ACC112 (cell line): ENCODE results near the gene VTCN1.
"Not testable (repeated sequence)": the region's sequence is repeated elsewhere in the genome, so short reads cannot be mapped to it uniquely, and the experiment has no call there.

Source experiments
- H2AFZ ChIP-seq: fragments of 200-600 bp; sonication (generic); one replicate; pipeline ENCODE4 v1.6.0; 2017; ENCODE audit warnings: antibody characterized with exemption, low read length; ENCODE audit not compliant: unreplicated experiment
- H3K27ac ChIP-seq: fragments of 200-600 bp; sonication (generic); 2 replicates; pipeline ENCODE4 v1.5.1; 2014; ENCODE audit warnings: low read depth, mild to moderate bottlenecking, antibody characterized with exemption, low read length, moderate library complexity
- H3K27me3 ChIP-seq: fragments of 200-600 bp; sonication (generic); 2 replicates; pipeline ENCODE4 v1.6.1; 2014; ENCODE audit warnings: mild to moderate bottlenecking, antibody characterized with exemption, low read length, moderate library complexity, mixed read lengths; ENCODE audit not compliant: insufficient read depth
- H3K36me3 ChIP-seq: fragments of 200-600 bp; sonication (generic); 2 replicates; pipeline ENCODE4 v1.6.1; 2016; ENCODE audit warnings: mild to moderate bottlenecking, antibody characterized with exemption, low read length, moderate library complexity, mixed read lengths; ENCODE audit not compliant: insufficient read depth
- H3K4me1 ChIP-seq: fragments of 200-600 bp; sonication (generic); one replicate; pipeline ENCODE4 v1.6.1; 2016; ENCODE audit warnings: low read length, mixed read lengths; ENCODE audit not compliant: insufficient read depth, unreplicated experiment, control insufficient read depth
- H3K4me3 ChIP-seq: fragments of 200-600 bp; sonication (generic); 2 replicates; pipeline ENCODE4 v1.5.1; 2014; ENCODE audit warnings: mild to moderate bottlenecking, low read depth, low read length
- H3K79me2 ChIP-seq: fragments of 200-600 bp; sonication (generic); one replicate; pipeline ENCODE4 v1.6.0; 2016; ENCODE audit warnings: low read length; ENCODE audit not compliant: control insufficient read depth, unreplicated experiment, insufficient read depth

Gene VTCN1, protein sequence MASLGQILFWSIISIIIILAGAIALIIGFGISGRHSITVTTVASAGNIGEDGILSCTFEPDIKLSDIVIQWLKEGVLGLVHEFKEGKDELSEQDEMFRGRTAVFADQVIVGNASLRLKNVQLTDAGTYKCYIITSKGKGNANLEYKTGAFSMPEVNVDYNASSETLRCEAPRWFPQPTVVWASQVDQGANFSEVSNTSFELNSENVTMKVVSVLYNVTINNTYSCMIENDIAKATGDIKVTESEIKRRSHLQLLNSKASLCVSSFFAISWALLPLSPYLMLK

DNA sequence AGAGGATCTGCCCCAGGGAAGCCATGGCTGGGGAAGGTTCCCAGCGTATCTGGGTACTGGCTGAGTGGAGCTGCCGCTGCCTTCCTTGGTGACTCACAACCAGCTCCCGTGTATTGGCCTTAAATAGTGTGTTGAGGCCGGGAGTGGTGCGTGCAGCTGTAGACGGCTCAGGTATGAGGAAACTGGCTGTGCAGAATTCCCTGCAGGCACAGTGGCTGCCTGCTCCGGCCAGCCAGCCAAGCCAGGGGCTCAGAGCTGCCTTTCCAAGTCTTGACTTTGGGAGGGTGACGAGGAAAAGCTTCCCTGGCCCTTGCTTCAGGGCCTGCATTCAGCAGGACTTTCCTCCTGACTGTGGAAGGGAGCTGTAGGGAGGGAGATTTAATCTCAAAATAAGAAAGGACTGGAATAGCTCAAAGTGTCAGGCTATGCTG lies at the start of gene VTCN1:
TSS of gene VTCN1 (minus strand) at position 97 of the 431 bp plus-strand sequence. CDS start at position 25, 72 bp downstream.
- no peak within 1 kb of the TSS for H2AFZ ChIP-seq
- no peaks in the 10 kb centered on the region for H3K36me3 ChIP-seq
- no peak within 1 kb of the TSS for H3K4me3 ChIP-seq
- peaks cover 59% of the 10 kb centered on the region for H3K27me3 ChIP-seq
- no peaks in the 10 kb centered on the region for H3K4me1 ChIP-seq
- H3K27ac ChIP-seq: no peak within 1 kb of the TSS
- no peaks in the 10 kb centered on the region for H3K79me2 ChIP-seq

DNA sequence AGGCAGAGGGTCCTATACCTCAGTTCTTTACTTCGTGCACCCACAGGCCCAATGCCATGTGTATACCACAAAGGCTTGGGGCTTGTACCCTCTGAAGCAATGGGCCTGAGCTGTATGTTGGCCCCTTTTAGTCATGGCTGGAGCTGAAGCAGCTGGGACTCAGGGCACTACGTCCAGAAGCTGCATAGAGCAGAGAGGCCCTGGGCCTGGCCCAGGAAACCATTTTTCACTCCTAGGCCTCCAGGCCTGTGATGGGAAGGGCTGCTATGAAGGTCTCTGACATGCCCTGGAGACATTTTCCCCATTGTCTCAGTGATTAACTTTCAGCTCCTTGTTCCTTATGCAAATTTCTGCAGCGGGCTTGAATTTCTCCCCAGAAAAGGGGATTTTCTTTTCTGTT lies 48.1 kb upstream of the VTCN1 start:
- Histone ChIP-seq H3K79me2 (no peaks in the 10 kb centered on the region), H3K4me3 (no peak overlapping the region), H3K36me3 (no peaks in the 10 kb centered on the region), H3K4me1 (no peaks in the 10 kb centered on the region), H2AFZ (no peak overlapping the region), H3K27me3 (peaks cover 54% of the 10 kb centered on the region), H3K27ac (no peak overlapping the region)

DNA sequence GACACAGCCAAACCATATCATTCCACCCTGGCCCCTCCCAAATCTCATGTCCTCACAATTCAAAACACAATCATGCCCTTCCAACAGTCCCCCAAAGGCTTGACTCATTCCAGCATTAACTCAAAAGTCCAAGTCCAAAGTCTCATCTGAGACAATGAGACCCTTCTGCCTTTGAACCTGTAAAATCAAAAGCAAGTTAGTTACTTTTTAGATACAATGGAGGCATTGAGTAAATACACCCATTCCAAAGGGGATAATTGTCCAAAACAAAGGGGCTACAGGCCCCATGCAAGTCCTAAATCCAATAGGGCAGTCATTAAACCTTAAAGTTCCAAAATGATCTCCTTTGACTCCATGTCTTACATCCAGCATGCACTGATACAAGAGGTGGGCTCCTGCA lies 47.3 kb upstream of the VTCN1 start:
- not testable (repeated sequence) for H2AFZ ChIP-seq, H3K4me1 ChIP-seq, H3K4me3 ChIP-seq, H3K79me2 ChIP-seq, H3K27ac ChIP-seq, H3K36me3 ChIP-seq
- peaks cover 48% of the 10 kb centered on the region for H3K27me3 ChIP-seq

DNA sequence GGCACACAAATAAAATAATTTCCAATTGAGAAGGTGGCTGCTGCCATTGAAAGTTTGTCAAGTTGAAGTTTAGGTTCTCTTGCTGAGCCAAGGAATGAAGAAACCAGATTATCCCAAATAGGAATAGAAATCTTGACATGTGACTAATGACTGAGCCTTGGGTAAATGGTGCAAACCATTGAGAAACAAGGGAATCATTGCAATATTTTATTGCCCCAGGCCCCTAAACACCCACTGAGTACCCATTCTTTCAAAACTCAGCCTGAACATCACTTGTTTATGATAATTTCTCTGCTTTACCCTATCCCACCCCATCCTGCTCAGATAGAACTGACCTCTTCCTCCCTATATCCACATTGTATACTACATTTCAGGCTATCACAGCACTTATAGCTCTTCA lies 46.6 kb upstream of the VTCN1 start:
- H3K4me3 ChIP-seq: no peak overlapping the region
- no peaks in the 10 kb centered on the region for H3K79me2 ChIP-seq
- H2AFZ ChIP-seq: no peak overlapping the region
- H3K27ac ChIP-seq: no peak overlapping the region
- no peaks in the 10 kb centered on the region for H3K4me1 ChIP-seq
- H3K36me3 ChIP-seq: no peaks in the 10 kb centered on the region
- H3K27me3 ChIP-seq: peaks cover 40% of the 10 kb centered on the region

DNA sequence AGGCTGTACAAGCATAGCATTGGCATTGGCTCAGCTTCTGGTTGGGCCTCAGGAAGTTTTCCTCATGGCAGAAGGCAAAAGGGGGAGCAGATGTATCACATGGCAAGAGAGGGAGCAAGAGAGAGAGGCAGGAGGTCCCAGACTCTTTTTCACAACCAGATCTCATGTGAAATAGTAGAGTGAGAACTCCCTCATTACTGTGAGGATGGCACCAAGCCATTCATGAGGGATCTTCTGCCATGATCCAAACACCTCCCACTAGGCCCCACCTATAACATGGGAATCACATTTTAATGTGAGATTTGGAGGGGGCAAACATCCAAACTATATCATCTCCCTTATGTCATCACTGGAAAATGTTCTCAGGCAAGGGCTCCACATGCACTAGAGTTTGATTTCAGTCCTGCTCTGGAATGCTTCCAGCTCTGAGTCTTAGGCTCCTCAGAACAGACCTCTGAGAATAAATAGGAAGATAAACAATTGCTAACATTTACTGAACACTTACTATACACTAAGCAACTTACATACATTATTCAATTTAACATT lies 39.4 kb upstream of the VTCN1 start:
- Histone ChIP-seq H3K27ac (no peak overlapping the region), H3K27me3 (peaks cover 46% of the 10 kb centered on the region), H3K4me1 (no peaks in the 10 kb centered on the region), H3K36me3 (no peaks in the 10 kb centered on the region), H3K79me2 (no peaks in the 10 kb centered on the region), H2AFZ (no peak overlapping the region), H3K4me3 (no peak overlapping the region)

DNA sequence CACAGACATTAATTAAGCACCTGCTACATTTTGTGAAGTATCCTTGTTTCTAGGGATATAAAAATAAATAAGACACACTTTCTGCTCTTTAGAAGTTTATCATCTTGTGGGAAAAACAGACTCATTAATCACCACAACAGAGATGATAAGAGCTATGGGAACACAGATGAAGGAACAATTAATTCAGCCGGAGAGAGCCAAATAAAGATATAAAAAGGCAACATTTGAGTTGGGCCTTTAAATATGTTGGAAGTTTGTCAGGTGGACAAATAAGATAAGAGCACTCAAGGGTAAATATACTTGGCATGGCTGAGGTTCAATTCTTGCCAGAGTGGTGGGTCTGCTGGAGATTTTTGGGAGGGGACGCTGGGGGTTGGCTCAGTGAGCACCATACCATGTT lies 34.2 kb upstream of the VTCN1 start:
- H3K4me3 ChIP-seq: no peak overlapping the region
- H3K4me1 ChIP-seq: no peaks in the 10 kb centered on the region
- H3K27me3 ChIP-seq: peaks cover 78% of the 10 kb centered on the region
- H3K36me3 ChIP-seq: no peaks in the 10 kb centered on the region
- no peaks in the 10 kb centered on the region for H3K79me2 ChIP-seq
- no peak overlapping the region for H3K27ac ChIP-seq
- no peak overlapping the region for H2AFZ ChIP-seq

DNA sequence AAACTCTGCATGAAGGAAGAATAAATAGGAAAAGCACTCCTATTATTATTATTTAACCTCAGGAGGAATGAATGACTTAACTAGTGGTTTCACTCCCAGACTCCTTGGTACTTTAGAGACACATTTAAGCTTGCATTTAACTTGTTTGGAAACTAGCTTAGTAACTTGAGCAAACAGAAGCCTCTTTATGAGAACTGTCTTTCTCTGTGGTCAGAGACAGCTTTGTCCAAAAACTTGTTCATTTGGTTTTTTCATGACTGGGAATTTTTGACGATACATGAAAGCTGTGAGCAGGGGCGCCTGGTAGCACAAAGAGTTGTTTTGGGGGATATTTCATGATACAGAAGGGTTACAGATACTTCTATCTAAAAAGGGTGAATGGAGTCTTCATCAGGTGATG lies 33.6 kb upstream of the VTCN1 start:
- Histone ChIP-seq H3K79me2 (no peaks in the 10 kb centered on the region), H3K27me3 (peaks cover 76% of the 10 kb centered on the region), H3K4me1 (no peaks in the 10 kb centered on the region), H3K27ac (no peak overlapping the region), H3K36me3 (no peaks in the 10 kb centered on the region), H3K4me3 (no peak overlapping the region), H2AFZ (no peak overlapping the region)

DNA sequence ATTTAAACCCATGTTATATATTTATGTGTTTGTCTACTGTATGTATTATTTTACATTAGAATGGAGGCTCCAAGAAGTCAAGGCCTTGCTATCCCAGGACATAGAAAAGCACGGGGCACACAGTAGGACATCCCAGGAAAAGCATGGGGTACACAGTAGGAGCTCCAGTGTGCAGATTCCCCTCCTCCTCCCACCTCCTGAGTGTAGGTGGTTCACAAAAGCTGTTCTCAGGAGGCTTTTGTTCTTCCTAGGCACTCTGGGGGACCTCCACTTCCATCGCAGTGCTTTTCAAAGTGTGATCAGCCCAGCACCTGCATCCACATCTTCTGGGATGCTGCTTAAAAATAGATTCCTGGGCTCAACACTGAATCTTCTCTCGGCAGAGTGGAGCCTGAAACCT lies 30.8 kb upstream of the VTCN1 start:
- no peaks in the 10 kb centered on the region for H3K36me3 ChIP-seq
- H2AFZ ChIP-seq: no peak overlapping the region
- no peak overlapping the region for H3K27ac ChIP-seq
- no peaks in the 10 kb centered on the region for H3K4me1 ChIP-seq
- no peaks in the 10 kb centered on the region for H3K79me2 ChIP-seq
- H3K27me3 ChIP-seq: peaks cover 68% of the 10 kb centered on the region
- H3K4me3 ChIP-seq: no peak overlapping the region

DNA sequence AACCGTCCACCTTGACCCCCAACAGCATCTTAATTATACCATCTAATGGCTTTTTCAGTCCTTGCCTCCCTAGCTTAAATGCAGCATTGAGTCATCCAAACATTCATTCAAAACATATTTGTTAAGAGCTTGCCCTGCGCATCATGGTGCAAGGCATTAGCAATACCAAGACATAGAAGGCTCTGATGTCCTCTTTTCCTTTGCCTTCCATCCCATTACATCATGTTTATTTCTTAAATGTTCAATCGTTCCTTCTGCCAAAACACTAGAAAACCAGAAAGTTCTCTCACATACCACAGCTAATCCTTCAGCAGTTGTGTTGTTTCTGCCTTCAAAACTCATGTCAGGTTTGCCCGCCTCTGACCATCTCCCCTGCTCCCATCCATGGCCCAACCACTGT lies 29.8 kb upstream of the VTCN1 start:
- Histone ChIP-seq H2AFZ (no peak overlapping the region), H3K4me1 (no peaks in the 10 kb centered on the region), H3K4me3 (no peak overlapping the region), H3K79me2 (no peaks in the 10 kb centered on the region), H3K36me3 (no peaks in the 10 kb centered on the region), H3K27me3 (peaks cover 59% of the 10 kb centered on the region), H3K27ac (no peak overlapping the region)

DNA sequence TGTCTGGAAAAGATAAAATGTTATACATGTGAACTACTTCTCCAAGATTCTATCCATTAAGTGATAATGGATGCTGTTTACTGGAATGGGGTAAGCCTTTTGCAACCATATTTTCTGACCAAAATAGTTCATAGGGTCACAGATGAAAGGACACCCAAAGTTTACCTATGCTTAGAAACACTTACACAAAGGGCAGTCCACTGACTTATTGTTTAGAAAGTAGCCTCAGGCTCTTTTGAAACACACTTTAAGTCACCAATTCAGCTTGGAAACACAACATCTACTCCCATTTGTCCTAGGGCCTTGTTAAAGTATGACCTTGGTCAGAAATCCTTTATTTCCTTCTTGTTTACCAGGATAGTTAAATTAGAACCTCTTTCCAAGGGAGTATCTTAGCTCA lies 28.7 kb upstream of the VTCN1 start:
- Histone ChIP-seq H3K4me3 (no peak overlapping the region), H2AFZ (no peak overlapping the region), H3K4me1 (no peaks in the 10 kb centered on the region), H3K36me3 (no peaks in the 10 kb centered on the region), H3K27ac (no peak overlapping the region), H3K27me3 (peaks cover 48% of the 10 kb centered on the region), H3K79me2 (no peaks in the 10 kb centered on the region)

DNA sequence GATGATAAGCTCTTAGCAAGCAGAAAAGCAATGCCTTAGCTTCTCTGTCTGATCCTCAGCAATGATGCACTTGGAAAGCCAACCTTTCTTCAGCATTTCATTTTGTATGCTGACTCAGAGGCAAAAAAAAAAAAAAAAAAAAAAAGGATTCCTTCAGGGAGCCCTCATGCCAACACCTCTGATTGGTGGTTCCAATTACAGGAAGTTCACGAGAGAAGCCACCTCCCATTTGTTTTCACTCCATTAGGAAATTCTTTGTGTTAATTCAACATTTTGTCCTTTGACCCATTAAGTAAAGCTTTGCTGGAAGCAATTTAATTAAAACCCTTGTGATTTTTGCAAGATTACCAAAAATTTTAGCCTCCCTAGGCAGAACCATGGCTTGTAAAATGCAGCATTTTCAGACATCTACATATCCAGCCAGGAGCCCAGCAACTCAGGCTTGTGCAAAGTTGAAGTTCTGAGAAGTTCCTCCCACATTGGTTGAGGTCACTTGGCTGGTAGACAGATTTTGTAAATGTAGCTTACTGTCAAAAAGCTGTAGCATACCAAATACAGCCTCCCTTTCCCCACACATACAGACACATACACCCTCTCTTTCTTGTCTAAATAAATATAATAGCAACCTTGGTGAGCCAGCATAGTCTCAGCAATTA lies 27.1 kb upstream of the VTCN1 start:
- H3K36me3 ChIP-seq: no peaks in the 10 kb centered on the region
- no peaks in the 10 kb centered on the region for H3K4me1 ChIP-seq
- no peak overlapping the region for H3K4me3 ChIP-seq
- H3K27me3 ChIP-seq: peaks cover 38% of the 10 kb centered on the region
- H3K79me2 ChIP-seq: no peaks in the 10 kb centered on the region
- H2AFZ ChIP-seq: no peak overlapping the region
- no peak overlapping the region for H3K27ac ChIP-seq
